ENCODE data around the gene CELF4.

Gene CELF4

DNA sequence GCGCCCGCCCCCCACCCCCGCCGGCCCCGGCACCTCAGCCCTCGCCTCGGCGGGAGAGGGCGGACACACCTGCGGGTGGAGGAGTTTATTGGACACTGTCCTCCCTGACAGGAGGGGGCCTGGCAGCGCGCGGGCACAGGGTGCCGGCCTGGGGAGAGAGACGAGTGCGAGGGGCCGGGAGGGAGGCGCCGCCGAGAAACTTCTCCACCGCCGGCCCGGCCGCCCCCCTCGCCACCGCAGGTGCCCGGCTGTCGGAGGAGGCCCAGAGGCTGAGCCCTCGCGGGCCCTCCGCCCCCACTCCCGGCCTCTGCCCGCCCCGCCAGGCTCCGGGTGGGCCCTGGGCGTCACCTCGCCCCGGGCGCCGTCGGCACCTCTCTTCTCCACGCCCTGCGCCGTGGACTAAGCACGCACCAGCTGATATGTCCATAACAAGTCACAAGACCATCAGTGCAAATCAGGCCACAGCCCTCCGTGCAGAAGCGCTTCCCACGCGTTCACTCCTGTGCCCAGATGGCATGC, 311.3 kb downstream of the CELF4 start:
- no peak for DNase-seq (ENCODE audit: low read depth in 2 of 2)

DNA sequence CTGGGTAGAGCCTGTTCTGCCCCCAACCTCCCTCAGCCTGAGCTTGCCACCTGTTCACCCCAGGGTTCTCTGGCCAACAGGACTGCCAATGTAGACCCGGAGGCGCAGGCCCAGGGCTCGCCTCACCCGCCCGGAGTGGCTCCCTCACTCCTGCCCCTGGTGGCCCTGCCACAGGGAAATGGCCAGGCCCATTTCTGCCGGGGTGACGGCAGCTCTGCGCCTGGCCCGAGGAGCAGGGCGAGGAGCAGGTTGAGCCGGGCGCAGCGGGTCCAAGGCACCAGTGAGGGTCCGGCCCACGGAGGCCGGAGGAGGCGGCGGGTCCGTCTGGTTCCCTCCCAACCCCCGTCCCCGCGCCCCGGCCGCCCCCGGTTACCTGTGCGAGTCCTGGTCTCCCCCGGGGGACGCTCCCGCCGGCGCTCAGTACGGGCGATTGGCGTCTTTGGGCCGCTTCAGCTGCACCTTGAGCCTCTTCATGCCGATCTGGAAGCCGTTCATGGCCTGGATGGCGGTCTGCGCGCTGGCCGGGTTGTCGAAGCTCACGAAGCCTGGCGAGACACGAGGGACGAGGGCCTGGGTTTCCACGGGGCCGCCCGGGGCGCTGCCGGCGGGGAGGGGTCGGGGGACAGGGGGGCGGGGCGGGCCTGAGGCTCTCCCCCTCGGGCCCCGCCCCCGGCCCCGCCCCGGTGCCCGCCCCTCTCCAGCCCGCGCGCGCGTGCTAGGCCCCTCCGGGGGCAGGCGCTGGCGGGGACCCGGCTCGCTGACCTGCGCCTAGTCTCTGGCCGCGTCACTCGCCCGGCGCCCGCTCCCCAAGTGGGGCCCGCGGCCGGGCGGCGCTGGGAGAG, 312.0 kb downstream of the CELF4 start:
- DNase-seq (ENCODE audit: low read depth in 2 of 2): no peak

DNA sequence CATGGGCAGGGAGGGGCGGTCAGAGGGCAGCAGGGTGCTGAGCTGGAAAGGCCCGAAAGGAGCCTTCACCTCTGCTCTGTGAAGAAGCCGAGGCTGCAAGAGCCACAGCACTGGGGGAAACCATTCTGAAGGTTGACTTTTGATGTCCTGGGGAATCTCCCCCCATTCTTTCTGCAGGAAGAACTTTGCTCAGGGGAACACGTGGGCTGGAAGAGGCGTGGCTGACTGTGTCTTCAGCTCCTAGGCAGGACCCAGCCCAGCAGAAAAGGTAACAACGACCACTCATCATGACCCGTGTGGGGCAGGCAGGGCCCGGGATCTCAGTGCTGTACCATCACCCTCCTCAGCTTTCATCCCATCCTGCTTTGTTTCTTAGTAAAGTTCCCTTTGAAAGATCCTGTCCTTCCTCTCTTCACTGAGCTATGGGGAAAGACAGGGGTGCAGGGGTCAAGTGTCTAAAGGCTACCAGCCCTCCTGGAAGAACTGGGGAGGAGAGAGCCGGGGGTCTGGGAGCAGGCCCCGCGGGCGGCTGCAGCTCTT, 312.7 kb downstream of the CELF4 start:
- DNase-seq (ENCODE audit: low read depth in 2 of 2): no peak

DNA sequence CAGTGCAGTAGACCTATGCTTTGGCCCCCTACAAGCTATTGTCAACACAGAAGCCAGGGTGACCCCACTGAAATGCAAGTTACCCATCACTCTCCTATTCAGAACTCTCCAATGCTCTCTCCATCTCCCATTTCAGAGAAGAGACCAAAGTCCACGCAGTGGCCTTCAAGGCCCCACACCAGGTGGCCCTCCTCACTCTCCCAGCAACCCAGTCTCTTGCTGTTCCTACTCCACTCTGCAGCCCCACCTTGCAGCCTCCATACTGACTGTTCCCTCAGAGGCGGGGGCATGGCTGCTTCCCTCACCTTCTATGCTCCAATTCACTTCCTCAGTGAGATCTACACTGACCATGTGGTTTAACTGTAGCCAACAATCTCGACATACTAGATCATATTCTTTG, 313.3 kb downstream of the CELF4 start:
- no peak for DNase-seq (ENCODE audit: low read depth in 2 of 2)

DNA sequence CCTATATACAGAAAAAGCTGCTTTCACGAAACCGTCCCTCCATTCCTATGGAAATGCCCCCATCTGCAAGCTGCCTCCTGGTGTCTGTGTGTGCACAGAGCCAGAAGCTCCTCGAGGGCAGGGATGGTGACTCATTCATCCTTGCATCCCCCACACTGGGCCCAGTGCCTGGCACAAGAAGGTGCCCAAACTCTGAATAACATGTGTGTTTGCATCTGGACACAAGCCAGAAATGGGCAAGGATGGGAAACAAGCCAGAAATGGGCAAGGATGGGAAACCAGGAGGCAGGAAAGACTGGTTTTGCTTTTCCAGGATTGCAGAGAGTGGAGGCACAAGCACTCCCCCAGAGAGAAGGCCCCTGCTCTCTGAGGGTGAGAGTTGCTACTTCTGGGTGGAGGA, 313.9 kb downstream of the CELF4 start:
- no peak for DNase-seq (ENCODE audit: low read depth in 2 of 2)

DNA sequence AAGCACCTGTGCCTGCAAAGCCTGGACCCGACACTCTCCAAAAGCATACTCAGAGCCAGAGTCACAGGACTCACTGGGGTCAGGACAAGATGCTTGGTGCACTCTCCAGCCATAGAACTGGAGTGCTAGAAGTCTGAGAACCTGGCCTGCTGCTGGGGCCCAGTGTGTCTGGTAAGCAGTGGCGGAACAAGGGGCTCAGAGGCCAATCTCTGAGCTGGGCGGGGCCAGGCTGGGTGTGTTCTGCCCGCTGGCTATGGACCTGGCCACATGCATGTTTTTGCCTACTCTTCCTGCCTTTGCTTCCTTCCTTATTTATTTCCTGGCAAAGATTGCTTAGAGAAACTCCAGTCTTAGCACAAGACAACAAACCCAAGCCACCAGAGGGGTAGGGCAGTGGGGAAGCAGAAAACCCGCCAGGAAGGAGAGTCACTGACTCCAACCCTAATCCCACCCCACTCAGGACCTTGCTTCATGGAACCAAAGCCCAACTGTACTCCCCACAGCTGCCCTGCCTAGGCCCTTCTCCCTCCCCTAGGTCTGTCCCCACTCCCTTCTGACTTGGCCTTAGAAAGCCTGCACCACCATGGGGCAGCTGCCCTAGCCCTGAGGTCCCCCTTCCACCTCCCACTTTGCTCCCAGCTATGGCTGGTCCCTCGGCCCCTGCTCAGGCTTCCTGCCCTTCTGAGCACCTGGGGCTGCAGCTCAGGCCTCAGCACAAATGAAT, 315.5 kb downstream of the CELF4 start:
- DNase-seq (ENCODE audit: low read depth in 2 of 2): no peak

DNA sequence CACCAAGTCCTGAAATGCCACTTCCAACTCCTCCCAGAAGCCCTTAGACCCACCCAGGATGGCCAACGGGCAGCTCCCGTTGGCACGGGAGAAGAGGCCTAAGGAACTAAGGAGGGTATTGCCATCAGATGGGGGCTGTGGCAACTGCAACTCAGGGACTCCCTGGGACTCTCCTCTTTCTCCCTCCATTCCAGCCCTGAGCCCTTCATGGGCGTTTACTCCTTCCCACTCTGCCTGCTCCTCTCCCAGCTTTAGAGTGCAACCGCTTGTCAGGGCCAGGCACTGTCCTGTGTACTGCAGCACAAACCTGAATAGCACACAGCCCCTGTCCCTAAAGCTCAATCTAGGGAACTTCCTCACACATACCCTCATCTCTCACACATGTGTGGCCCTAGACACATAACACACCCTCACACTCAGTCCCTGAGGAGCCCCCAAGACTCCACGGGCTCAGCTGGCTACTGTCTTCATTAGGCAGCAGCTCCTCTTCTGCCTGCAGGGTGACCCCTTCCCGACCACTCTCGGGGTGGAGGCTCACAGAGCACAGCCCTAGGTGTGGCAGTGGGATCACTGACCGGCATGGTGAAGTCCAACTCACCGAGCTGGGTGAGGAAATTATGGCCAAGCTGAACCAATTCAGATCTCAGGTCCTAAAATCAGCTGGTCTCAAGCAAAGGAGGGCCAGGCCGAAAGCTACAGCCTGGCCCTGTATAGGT, 316.3 kb downstream of the CELF4 start:
- DNase-seq (ENCODE audit: low read depth in 2 of 2): no peak

DNA sequence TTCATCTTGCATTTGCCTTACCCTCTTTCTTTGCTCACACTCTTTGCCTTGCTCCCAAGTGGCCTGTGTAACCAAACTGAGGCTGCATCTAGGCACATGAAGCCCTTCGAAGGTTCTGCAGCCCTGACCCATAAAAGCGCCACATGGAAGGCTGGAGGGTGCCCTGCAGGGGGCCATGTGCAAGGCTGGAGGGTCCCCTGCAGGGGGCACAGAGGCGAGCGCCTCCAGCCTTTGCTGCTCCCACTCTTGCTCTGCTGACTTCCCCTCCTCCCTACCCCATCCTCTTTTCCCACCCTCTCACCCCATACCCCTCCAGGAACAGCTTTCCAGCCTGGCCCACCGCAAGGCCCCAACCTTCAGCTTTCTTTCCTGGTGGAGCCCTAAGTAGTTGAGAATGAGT, 317.3 kb downstream of the CELF4 start:
- DNase-seq (ENCODE audit: low read depth in 2 of 2): no peak

DNA sequence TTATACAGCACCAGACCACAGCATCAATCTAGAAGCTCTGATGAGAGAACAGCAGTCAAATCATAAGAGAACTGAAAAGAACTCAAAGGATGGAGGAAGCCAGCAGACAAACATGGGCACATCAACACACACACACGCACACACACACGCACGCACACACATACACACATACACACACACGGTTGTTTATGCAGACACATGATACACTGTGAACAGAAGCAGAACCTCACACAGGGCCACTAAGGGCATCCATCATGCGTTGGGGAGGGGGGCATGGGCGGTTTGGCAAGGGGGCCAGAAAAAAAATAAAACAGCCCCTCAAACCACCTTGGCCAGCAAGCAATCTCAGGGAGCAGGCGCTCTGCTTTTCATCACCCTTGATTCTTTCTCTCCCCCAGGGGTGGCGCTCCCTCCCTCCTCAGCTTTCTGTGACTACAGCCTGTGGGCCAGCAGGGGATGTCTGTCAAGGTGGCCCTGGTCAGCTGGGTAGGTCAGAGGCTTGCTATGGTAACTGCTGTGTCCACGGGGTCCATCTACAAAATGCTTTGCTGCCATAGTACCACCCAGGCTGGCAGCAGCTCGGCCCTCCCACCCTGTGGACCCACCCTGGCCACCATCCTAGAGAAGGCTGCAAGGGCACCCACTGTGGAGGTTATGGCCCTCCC, 318.0 kb downstream of the CELF4 start:
- DNase-seq (ENCODE audit: low read depth in 2 of 2): no peak

DNA sequence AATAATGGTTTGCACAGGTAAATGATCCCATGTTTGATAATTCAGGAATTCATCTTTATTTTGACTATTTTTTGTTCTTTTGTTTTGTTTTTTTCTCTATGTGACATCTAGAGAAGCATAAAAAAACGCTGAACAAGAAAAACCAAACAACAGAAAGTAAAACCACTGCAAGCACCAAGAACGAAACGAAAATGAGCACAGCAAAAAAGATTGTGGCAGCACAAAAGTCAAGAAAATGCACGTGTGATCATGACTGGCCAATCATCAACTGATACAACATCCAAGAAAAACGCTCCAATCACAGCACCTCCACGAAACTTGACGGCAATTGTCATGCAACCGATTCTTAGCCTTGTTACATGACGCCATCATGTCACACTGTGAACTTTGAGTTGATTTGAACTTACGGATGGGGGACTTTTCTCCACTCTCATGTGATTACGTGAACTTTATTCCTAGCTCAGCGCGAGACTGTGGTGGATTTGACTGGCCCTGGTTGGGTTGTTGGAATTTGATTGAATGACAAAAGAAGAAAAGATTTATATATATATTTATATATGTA, 318.7 kb downstream of the CELF4 start:
- no peak for DNase-seq (ENCODE audit: low read depth in 2 of 2)

DNA sequence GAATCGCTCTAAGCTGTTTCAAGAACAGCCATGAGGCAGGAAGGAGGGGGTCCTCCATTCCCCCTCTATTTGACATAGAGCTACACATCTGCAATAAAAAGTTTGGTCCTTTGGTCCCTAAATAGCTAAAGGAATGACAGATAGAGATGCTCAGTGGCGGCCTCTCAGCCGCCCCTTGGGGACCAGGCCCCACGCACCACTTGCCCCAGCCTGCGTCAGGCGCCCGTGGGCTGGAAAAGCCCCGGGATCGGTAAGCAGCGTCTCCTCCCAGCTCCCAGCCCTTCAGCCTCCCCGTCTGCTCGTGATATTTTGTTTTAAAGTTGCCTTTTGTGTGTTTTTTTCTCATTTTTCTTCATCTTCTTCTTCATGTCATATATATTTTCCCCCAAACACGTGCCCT, 321.0 kb downstream of the CELF4 start:
- no peak for DNase-seq (ENCODE audit: low read depth in 2 of 2)

DNA sequence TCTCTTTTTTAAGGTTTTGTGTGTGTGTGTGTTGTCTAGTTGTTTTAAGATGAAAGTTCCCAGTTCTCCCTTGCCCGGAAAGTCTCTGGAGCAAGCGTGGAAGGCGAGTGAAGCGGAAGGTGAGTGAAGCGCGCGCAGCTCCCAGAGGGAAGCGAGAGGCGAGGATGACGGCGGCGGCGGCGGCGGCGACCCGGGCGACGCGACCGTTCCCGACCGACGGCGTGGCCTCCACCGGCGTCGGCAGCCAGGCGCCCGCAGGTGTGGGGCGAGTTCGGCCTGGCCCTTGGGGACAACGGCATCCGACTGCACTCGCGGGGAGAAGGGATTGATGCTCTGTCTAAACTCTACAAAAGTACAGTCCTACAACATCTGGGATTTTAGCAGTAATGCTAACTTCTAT, 321.9 kb downstream of the CELF4 start:
- no peak for DNase-seq (ENCODE audit: low read depth in 2 of 2)

DNA sequence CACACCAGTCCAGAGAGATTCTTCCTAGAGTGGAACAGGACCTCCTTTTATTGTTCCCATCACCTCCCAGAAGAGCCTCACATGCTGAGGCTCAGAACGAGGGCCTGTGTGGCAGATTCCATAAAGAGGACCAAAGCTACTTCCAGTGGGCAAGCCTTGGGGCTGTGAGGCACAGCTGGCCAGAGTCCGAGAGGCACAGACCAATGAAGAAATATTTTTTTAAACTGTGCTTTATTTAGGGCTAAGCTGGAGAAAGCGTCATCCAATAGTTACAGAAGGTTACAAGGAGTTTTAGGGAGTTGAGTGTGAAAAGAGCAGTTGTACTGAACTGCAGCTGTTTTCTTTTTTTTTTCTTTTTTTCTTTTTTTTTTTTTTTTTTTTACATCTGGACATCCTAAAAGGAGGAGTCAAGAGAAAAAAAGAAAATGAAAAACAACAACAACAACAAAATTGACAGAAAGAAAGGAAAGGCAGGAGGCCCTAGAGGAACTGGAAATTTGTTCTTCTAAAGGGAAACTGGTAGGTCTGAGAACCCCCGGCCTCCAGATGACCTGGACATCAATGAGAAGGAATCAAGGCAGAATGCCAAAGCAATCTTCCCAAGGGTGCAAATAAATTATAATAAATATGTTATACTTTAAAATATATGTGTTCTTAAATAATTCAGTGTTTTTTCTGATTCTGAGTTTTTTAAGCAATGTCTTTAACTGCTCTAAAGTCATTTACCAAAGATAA, 322.6 kb downstream of the CELF4 start:
- DNase-seq (ENCODE audit: low read depth in 2 of 2): no peak

DNA sequence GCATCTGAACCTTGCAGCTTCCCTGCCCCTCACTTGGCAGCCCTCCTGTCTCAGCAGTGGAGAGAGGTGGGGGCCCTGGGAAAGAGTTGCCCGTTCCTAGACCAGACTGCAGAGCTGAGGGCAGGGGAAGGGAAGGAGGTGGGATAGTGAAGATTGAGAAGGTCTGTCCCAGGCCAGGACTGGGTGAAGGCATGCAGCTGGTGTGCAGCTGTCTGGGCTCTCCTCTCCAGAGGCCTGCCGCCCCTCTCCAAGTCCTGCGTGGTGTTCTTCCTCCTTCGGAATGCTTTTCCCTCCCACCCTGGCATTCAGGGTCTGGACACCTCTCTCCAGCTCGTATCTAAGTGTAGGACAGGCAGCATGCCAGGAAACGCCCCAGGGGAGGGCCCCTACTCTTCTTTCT, 323.5 kb downstream of the CELF4 start:
- DNase-seq (ENCODE audit: low read depth in 2 of 2): no peak

DNA sequence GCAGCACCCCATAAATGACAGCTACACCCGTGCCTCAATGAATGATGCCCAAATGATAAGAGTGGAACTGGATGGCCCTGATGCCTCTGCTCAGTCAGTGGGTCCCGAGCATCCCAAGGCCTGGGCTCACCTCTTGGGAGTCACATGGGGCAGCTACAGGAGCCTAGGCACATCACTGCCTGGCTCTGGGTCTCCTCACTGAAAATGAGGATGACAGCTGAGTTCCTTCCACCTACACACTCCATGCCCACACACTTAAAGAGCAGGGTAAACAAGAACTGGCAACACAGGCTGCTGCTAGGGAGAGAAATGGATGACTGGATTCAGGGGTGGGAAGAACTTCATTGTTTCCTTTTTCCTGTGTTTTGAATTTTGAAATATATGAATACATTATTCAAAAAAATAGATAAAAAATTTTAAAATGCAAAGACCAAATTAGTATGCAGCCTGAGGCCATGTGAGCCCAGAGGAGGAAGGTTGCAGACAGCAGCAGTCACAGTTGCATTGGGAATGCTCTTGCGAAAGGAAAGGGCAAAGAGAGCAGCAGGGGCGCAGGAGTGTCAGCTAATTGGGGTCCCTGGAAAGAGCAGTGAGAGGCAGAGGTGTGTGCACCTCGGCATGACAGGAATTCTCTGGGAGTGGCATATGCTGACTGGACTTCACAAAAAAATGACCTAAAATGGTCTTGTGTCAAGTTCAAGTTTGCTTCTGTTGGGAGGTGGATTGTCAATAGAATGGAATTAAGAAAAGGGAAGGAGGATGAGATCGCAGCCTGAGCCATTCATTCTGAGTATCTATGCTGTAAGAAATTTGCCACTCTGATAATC, 327.1 kb downstream of the CELF4 start:
- no peak for DNase-seq (ENCODE audit: low read depth in 2 of 2)

DNA sequence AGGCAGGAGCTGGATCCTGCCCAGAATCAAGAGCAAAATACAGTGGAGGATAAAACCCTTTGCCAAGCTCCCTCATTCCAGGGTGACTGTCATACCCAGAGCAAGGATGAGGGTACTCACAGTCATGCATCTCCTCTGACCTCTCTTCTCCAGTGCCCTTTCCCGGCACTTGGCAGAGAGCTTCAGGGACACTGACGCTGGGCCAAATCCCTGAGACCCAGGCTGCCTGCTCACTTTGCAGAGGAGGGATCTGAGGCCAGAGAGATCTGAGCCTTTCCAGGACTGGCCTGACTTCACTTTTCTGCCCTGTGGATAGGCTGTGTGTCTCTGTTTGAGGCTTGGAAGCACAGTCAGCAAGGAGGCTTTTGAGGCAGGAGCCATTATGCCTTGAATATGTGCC, 330.0 kb downstream of the CELF4 start:
- no peak for DNase-seq (ENCODE audit: low read depth in 2 of 2)

DNA sequence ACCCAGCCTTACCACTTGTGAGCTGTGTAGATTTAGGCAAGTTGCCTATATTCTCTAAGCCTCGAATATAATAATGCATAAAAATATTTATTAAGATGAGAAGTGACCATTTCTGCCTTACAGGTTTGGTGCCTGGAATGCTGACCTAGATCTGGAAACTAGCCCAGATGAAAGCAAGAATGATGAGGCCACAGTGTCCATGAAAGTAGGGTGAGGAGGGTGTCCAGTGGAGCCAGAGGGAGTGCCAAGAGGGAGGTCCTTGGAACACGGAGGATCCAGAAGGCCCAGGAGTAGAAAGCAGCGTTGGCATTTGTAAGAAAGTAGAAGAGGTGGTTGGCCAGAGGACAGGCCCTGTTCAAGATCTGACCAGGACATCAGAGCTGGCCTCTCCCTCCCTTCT, 334.3 kb downstream of the CELF4 start:
- no peak for DNase-seq (ENCODE audit: low read depth in 2 of 2)

DNA sequence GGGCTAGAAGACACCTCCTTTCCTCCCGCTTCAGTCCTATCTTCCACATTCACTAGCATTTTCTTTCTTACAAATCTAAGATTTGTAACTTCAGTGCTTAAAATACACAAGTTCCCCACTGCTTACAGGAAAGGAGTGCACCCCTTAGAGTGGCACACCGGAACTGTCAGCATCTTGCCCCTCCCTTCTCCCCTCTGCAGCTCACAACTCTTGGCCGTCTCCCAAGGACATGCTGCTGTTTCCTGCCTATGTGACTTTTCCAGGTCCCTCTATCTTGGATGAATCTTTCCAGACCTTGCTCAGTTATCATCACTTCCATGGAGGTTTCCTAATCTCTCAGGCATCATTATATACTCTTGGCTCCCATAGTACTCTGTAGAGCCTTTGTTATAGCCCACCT, 334.8 kb downstream of the CELF4 start:
- DNase-seq (ENCODE audit: low read depth in 2 of 2): no peak

DNA sequence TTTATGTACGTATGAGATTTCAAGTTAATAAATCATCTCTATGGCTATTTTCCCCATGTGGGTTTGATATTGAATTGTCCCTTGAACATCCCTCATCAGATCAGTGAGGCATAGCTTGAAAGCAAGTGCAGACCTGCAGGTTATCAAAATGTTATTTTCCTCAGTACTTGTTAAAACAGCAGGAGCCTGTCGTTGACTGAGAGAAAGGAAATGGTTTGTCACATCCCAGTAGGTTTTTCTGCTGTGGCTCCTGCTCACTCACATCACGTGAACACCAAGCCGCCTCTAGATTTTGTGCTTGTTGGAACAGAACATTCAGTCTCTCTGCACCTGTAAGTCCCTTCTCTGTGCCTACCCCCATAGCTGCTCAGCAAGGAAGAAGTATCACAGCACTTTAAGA, 340.3 kb downstream of the CELF4 start:
- DNase-seq (ENCODE audit: low read depth in 2 of 2): no peak

DNA sequence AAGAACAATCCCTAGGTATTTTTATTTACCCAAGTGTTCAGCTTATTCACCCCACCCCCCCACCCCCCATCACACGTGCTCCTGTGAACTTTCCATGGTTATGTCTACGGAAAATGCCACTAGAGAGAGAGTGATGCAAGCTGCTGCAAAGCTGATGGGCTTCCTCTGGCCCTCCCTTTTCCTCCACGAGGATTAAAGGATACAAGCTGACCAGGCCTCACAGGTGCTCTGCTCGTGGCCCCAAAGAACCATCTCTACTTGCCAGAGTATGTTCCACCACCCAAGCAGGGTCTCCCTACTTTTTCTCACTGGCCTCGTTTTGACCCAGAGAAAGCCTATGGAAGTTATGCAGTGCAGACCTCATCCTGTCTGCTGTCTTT, 342.6 kb downstream of the CELF4 start:
- DNase-seq (ENCODE audit: low read depth in 2 of 2): no peak
